OCI-M2 (cell line): ENCODE results near the gene CPSF4.
"Not testable (repeated sequence)": the region's sequence is repeated elsewhere in the genome, so short reads cannot be mapped to it uniquely, and the experiment has no call there.

Source experiments
- DNase-seq: peaks from one replicate; lab custom pipeline; 2025; ENCODE audit not compliant: unreplicated experiment; lab: John Stamatoyannopoulos, UW

CPSF4 gene

GRCh38 chr7:99489235-99489634 lies 50.5 kb downstream of the CPSF4 start:
- no peak for DNase-seq

- DNase-seq: no peak
Observed at GRCh38 chr7:99490878-99491277, 52.1 kb downstream of the CPSF4 start.

- DNase-seq: no peak
Observed at GRCh38 chr7:99493823-99494222, 55.1 kb downstream of the CPSF4 start.

GRCh38 chr7:99497766-99498545 lies 59.2 kb downstream of the CPSF4 start:
- DNase-seq: no peak

- DNase-seq: no peak
Observed at GRCh38 chr7:99498546-99498944, 59.8 kb downstream of the CPSF4 start.

GRCh38 chr7:99499371-99499720 lies 60.6 kb downstream of the CPSF4 start:
- DNase-seq: no peak

- DNase-seq: no peak
Observed at GRCh38 chr7:99499721-99500636, 61.2 kb downstream of the CPSF4 start, which contains the start of gene ZNF394. ZNF394 (minus strand) TSS chr7:99500281; CDS start chr7:99500093, 188 bp downstream.

GRCh38 chr7:99500637-99501009 lies 61.9 kb downstream of the CPSF4 start:
- no peak for DNase-seq

- not testable (repeated sequence) for DNase-seq
Observed at GRCh38 chr7:99501236-99501635, 62.5 kb downstream of the CPSF4 start.

- no peak for DNase-seq
Observed at GRCh38 chr7:99504281-99504602, 65.5 kb downstream of the CPSF4 start.

GRCh38 chr7:99504603-99505323 lies 66.0 kb downstream of the CPSF4 start, which contains the start of gene ZKSCAN5:
ZKSCAN5 (plus strand) TSS chr7:99504662; CDS start chr7:99506045, 1,383 bp downstream.
- peak; percentile 85 for DNase-seq

GRCh38 chr7:99505324-99505662 lies 66.5 kb downstream of the CPSF4 start:
- DNase-seq: no peak
